GM19351 (cell line): ENCODE measurements around the gene TP53I13.

Source experiments
- ATAC-seq: cut with Tn5 transposase; IDR thresholded peaks from one replicate; pipeline ENCODE4 v1.9.1; 2021; ENCODE audit warnings: mild to moderate bottlenecking, moderate library complexity; ENCODE audit not compliant: unreplicated experiment

TP53I13 gene

DNA sequence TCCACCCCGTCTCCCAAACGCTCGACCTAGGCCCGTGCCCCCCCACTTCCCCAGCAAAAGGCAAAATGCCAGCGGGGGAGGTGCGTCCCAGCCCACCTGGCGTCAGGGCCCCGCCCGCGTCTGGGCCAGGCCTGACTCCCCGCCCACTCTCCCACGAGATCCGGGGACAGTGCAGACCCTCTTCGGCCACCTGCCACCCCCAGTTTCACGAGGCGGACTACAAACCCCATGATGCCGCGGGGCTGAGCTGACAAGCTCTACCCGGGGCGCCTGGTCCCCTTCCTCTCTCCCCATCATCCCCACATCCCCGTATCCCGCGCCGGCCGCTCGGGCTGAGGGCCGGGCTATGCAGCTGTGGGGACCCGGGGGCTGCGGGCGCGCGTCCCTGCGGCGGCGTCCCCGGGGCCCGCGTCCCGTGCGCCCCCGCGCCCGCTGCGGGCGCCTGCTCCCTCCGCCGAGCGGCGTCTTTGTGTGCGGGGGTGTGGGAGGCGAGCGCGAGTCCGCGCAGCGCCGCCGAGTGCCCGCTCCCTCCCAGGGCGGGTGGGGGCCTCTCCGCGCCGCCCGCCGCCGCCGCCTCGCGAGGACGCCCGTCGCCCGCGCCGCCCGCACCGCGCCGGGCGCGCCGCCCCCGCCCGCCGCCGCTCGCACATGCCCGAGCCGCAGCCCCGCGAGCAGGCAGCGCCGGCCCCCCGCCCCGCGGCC lies 24.5 kb downstream of the TP53I13 start, which contains the start of gene ANKRD13B:
TSS of gene ANKRD13B (plus strand) at position 283 of the 702 bp plus-strand sequence. CDS start 490 bp downstream, outside the sequence.
- no peak for ATAC-seq

DNA sequence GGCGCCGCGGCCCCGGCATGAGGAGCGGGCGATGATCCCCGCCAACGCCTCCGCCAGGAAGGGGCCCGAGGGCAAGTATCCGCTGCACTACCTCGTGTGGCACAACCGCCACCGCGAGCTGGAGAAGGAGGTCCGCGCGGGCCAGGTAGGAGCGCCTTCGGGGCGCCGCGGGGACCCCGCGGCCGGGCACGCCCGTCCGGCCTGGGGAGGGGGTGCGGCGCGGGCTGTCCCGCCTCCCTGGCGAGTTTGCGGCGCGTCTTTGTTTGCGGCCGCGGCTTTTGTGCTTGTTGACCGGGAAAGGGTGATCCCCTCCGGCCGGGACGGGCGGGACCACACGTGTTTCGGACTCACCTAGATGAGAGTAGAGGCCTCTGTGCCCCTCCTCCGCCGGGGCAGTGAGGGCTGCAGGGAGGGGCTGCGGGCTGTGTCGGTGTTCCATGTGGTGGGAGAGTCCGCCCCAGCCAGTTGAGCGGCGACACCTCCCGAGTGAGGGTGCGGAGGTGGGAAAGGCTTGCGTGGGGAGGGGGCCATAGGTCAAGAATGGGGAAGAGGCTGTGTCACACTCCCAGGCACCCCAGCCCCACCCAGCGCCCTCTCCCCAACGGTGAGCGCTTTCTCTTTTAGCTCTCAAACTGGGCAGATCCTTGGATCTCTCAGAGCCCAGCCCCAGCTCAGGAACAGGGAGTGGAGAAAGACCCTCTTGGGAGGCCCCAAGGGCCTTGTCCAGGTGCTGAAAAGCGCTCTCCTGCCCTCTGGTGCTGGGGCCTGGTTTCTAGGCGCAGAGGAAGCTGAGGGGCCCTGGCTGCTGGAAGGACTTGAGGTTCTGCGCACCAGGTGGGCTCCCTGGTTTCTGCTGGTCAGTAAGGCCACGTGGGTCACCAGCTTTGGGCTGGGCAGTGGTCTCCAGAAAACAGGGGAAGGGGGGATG lies 25.4 kb downstream of the TP53I13 start:
- no peak for ATAC-seq

DNA sequence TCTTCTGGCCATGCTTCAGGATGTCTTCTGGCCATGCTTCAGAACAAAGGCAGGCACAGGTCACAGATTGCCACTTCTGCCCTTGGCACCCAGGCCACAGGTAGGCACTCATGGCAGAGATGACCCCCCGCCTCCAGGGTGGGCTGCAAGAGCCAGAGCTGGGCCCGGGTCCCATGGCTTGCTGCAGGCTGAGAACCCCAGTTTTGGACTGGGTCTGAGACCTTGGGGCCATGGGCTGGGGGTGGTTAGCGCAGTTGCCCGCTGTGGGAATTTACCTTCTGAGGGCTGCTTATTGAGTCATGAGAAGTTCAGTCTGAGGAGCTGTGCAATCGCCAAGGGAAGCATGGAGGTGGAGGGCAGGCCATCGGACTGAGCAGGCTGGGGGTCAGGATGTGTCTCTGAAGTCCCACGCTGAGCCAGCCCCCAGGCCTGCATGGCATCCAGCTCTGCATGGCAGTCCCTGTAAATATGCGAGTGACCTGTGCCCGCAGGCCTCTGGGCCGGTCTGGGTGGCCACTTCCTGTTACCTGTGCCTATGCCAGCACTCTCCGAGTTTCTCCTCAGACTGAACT lies 26.1 kb downstream of the TP53I13 start:
- no peak for ATAC-seq

DNA sequence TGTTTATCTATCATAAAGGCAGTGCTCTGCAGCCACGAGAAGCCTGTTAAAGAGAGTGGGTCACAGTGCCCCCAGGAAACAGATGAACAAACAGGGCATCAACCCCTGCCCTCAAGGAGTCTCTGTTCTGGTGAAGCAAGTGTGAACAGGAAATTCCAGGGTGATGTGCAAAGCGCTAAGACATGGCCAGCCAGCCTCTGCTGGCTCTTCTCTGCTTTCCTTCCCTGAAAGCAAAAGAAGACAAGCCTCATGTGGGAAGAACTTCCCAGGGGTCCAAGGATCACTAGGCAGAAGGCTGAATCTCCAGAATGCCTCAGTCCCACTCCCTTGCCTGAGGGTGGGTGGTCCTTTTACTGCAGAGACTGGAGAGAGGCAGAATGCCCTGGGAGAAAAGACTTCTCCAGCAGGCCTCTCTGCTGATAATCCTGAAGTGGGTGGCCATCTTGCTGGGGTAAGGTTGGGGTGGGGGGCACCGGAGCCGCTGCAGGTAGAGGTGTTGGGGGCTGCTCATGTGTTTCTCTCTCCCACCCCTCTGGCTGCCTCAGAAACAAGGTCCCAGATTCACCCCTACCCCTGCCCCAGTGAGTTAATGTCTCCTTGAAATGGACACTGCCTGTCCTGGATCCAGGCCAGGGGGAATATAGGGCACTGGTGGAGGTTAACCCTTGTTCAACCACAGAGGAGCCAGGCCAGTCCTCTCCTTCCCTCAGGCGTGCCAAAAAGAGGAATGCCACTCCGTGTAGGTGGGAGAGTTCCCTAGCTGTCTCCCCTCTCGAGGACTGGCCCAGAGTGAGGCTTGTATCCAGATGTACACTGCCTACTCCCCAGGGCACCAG lies 26.8 kb downstream of the TP53I13 start:
- no peak for ATAC-seq

DNA sequence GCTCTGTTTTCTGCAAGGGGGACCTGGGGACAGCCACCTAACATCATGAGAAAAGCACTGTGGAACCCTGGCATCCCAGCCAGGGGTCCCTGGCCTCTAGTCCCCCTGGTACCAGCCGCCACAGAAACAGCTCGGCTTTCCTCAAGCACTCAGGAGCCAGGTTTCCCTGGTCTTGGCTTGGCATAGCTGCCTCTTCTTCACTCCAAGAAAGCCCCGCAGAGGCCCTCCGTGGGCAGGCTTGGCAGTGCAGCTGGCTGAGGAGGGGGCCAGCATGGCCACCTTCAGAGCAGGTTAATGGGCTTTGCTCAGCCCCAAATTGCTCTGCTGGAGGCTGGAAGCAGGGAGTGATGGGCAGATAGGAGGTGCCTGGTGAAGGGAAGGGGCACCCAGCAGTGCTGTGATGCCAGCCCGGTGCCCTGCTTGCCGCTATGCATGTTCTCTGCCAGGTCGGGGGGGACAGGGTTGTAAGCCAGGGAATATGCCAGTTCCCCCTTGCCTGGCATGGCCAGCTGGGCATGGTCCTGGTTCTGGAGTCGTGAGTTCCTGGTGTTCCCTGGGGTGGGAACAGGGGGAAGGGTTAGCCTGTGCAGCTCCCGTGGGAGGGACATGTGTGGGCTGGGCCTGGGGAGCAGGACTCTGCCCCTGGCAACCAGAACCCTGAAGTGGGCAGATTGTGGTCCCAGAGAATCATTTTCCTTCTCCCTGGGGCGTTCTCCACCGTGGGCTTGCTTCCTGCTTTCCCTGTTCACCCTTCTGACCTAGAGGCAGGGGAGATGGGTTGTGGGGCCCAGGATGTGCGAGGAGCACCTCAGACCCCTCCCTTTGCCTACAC lies 27.7 kb downstream of the TP53I13 start:
- ATAC-seq: no peak

DNA sequence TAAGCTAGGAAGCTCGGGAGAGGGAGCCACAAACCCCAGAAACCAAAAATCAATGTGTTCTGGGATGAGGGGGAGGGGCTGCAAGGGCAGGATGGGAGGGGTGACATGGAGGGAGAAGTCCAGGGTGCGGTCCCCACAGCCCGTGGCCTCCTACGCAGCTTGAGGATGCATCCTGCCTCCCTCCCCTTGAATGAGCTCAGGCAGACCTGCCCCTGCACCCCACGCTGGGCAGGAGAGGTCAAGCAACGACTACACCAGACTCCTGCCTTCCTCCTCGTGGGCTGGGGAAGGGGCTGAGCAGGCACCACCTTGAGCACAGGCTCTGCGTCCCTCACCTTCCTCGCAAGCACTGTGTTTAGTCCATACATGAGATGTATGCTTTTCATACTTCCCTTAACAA lies 28.3 kb downstream of the TP53I13 start:
- ATAC-seq: no peak

DNA sequence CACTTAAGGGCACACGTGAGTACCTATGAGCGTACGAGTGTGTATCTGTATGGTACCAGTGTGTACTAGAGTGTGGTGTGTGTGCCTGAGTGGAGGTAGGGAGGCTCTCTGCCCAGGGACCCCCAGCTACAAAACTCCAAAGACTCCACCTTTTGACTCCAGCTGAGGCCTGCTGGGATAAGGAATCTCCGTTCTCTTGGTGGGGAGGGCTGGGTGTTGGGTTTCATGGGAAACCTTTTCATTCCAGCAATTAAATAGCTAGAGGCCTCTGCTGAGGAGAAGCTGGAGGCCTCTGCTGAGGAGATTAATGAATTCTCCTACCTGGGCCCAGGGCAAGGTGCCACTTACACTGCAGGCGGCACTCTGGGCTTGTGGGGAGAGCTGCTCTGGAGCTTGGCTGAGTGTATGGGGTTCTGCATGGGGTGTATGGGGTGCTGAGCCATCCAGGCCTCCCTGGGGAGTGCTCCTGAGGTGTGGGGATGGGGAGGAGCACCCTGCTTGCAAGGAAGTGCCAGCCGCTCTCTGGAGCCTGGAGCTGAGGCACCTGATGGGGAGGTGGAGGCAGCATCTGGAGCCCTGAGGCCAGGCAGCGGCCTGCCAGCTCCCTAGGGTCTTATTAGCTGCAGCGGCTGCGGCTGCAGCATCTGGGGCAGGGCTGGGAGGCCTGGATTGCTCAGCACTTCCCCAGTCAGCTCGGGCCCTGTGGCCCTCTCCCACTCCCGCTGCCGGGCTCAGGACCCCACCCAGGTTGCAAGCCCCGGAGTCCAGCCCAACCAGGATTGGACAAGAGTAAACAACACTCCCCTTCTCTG lies 29.1 kb downstream of the TP53I13 start:
- ATAC-seq: no peak

DNA sequence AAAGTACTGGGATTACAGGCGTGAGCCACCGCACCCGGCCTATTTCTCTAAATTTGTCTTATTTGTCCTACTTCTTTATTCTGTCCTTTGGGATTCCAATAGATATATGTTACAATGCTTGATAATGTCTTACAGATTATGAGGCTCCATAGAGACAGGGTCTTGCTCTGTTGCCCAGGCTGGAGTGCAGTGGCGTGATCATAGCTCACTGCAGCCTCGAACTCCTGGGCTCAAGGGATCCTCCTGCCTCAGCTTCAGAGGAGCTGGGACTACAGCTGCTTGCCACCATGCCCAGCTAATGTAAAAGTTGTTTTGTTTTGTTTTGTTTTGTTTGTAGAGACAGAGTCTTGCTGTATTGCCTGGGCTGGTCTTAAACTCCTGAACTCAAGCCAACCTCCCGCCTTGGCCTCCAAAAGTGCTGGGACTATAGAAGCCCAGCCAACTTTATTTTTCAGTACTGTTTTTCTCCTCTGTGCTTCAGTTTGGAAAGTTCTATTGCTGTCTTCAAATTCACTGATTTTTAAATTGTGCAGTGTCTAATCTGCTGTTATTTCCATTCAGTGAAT lies 34.7 kb downstream of the TP53I13 start:
- no peak for ATAC-seq

DNA sequence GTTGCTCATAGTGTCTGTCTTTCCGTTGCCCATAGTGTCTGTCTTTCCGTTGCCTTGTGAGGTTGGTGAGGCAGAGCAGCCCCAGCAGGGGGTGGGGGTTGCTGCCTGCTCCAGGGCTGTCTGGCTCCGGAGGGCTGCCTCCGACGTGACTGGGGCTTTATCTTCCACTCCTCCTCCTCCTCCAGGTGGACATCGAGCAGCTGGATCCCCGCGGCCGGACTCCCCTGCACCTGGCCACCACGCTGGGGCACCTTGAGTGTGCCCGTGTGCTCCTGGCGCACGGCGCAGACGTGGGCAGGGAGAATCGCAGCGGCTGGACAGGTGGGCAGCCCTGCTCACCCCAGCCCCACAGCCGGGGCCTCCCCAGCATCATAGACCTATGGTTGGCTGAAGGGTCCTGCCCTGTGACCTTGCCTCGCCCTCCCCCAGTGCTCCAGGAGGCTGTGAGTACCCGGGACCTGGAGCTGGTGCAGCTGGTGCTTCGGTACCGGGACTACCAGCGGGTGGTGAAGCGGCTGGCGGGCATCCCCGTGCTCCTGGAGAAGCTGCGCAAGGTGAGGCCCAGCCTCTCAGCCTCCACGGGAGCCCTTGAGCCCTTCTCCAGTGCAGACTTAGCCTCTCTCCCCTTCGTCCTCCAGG lies 39.2 kb downstream of the TP53I13 start:
- no peak for ATAC-seq

DNA sequence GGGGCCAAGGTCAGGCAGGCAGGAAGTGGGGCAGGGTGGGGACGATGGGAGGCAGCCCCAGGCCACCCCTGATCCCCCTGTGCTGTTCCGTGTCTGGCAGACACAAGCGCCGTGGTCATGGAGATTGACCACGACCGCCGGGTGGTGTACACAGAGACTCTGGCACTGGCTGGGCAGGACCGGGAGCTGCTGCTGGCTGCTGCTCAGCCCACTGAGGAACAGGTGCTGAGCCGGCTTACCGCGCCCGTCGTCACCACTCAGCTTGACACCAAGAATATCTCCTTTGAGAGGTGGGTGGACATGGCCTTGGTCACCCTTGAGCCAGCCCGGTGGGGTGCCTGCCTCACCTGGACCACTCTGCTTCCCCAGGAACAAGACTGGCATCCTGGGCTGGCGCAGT lies 40.5 kb downstream of the TP53I13 start:
- ATAC-seq: no peak

DNA sequence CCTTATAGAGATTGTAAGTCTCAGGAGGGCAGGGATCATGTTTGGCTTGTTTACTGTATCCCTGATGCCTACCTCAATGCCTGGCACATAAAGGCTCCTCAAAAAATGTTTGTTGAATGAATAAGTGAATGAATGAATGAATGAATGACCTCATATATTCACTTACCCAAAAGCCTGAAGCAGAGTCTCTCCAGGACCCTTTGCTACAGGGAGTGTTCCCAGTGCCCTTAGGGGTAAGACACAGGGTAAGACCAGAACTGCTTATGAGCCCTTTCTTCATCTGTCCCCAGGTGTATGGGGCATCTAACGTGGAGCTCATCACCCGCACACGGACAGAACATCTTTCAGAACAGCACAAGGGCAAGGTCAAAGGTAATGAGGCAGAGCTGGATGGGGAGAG lies 41.9 kb downstream of the TP53I13 start:
- no peak for ATAC-seq

DNA sequence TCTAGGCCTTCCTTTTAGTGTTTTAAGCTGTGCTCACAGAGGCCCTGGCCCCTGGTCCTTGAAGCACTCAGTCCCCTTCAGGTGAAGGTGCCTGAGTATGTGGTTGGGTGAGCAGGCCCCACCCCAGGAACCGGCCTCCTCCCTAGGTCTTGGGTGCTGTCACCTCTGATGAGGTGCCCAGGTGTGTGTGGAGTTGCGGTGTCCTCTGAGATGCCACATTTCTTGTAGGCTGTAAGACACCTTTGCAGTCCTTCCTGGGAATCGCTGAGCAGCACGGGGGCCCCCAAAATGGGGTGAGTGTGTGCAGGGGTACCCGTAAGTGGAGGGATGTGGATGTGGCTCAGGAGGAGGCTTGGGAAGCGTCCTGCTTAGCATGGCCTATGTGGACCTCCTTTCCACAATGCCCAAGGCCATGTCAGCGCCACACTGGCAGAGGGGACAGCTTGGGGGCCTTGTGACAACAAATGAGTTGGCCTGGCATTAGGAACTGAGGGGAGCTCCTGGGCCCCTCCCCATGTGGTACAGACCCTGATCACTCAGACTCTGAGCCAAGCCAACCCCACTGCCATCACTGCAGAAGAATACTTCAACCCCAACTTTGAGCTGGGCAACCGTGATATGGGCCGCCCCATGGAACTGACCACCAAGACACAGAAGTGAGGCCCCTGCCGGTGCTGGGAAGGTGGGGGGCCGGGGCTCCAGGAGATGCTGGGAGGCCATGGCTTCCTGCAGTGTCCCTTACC lies 43.0 kb downstream of the TP53I13 start:
- ATAC-seq: no peak

DNA sequence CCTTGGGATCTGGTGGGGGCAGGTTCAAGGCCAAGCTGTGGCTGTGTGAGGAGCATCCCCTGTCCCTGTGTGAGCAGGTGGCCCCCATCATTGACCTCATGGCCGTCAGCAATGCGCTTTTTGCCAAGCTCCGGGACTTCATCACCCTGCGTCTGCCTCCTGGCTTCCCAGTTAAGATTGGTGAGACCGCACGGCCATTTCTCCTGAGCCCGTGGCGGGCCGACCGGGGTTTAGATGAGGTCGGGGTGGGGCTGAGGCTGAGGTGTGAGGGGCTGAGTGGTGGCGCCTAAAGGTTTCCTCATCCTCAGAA lies 43.5 kb downstream of the TP53I13 start:
- no peak for ATAC-seq

DNA sequence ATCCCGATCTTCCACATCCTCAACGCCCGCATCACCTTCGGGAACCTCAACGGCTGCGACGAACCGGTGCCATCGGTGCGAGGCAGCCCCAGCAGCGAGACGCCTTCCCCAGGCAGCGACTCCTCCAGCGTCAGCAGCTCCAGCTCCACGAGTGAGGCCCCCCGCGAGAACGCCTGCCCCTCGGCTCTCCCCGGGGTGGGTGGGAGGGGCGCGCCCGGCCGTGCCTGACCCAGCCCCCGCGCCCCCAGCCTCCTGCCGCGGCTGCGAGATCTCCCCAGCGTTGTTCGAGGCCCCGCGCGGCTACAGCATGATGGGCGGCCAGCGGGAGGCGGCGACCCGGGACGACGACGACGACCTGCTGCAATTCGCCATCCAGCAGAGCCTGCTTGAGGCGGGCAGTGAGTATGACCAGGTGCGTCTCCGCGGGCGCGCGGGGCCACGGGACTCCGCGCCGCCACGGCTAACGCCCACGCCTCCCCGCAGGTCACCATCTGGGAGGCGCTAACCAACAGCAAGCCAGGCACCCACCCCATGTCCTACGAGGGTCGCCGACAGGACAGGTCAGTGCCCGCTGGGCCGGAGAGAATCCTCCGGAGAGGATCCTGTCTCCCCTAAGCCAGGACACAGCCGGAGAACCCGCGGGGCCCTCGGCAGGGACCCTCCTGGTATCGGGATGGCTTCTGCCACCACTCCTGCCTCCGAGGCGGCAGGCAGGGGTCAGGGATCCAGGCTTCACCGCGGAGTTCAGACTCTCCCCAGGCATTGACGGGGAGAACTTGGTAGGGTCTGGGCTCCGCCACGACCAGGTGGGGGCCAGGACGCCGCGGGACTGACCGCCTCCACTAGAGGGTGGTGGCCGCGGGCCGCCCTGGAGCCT lies 44.1 kb downstream of the TP53I13 start:
- ATAC-seq: no peak

DNA sequence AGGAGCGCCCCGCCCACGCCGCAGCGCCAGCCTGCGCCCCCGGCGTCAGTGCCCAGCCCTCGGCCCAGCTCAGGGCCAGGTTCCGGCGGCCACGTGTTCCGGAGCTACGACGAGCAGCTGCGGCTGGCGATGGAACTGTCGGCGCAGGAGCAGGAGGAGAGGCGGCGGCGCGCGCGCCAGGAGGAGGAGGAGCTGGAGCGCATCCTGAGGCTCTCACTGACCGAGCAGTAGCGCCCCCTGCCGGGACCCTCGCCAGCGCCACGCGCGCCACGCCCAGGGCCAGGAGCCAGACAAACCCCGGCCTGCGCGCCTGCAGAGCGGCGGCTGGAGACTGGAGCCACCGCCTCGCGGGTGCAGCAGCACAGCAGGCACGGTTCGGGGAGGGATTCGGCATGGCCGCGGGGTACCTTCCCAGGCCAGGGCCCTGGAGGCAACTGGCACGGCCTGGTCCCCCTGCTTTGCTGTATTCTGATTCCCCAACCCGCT lies 44.9 kb downstream of the TP53I13 start:
- no peak for ATAC-seq

DNA sequence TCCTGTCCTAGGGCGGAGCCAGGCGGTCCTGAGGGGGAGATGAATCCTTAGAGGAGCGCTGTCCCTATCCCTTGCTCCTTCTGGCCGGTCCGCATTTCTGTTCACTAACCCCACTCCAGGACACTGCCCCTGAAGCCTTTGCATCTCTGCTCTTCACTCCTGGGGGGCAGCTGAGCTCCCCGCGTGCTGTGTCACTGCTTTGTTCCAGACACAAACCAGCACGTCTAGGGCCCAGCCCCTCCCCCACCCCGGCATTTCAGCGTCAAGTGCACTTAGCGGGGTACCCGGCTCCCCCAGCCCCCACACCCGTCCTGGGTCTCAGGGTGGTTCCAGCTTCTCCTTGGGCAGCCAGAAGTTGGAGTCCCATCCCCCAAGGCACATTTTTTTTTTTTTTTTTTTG lies 45.4 kb downstream of the TP53I13 start:
- no peak for ATAC-seq
